Inferior parietal cortex (tissue), 1 donor: Measurements from ENCODE around the gene SFSWAP.
"Not testable (repeated sequence)": the region's sequence is repeated elsewhere in the genome, so short reads cannot be mapped to it uniquely, and the experiment has no call there.

ENCODE experiments used
- DNase-seq: peaks from one replicate; pipeline ENCODE4 v3.0.0-alpha.2; 2016; ENCODE audit errors: extremely low spot score

The SFSWAP gene

GRCh38 chr12:131702573-131702877 is 8.4 kb upstream of the SFSWAP start:
- no peak for DNase-seq

- no peak for DNase-seq
Measured at GRCh38 chr12:131703161-131703560, 7.7 kb upstream of the SFSWAP start.

GRCh38 chr12:131704509-131704908 is 6.4 kb upstream of the SFSWAP start:
- DNase-seq = no peak

- DNase-seq = not testable (repeated sequence)
Measured at GRCh38 chr12:131706709-131707108, 4.2 kb upstream of the SFSWAP start.

GRCh38 chr12:131709226-131709625 is 1.7 kb upstream of the SFSWAP start:
- DNase-seq = no peak

GRCh38 chr12:131711551-131712205 is 788 bp downstream of the SFSWAP start:
- DNase-seq = no peak

- no peak for DNase-seq
Measured at GRCh38 chr12:131713349-131713748, 2.5 kb downstream of the SFSWAP start.

GRCh38 chr12:131714759-131715158 is 3.9 kb downstream of the SFSWAP start:
- no peak for DNase-seq

- DNase-seq = no peak
Measured at GRCh38 chr12:131716282-131716681, 5.4 kb downstream of the SFSWAP start.

GRCh38 chr12:131720241-131720640 is 9.4 kb downstream of the SFSWAP start:
- no peak for DNase-seq

GRCh38 chr12:131720921-131721320 is 10.0 kb downstream of the SFSWAP start:
- no peak for DNase-seq

- DNase-seq = no peak
Measured at GRCh38 chr12:131721548-131721947, 10.7 kb downstream of the SFSWAP start.

GRCh38 chr12:131723532-131723931 is 12.6 kb downstream of the SFSWAP start:
- no peak for DNase-seq

GRCh38 chr12:131724534-131724933 is 13.6 kb downstream of the SFSWAP start:
- no peak for DNase-seq

- no peak for DNase-seq
Measured at GRCh38 chr12:131725503-131725902, 14.6 kb downstream of the SFSWAP start.

GRCh38 chr12:131728720-131729119 is 17.8 kb downstream of the SFSWAP start:
- no peak for DNase-seq

- no peak for DNase-seq
Measured at GRCh38 chr12:131729254-131729955, 18.5 kb downstream of the SFSWAP start.

- DNase-seq = no peak
Measured at GRCh38 chr12:131732996-131733615, 22.2 kb downstream of the SFSWAP start.

- DNase-seq = no peak
Measured at GRCh38 chr12:131733874-131734273, 23.0 kb downstream of the SFSWAP start.

GRCh38 chr12:131734336-131735152 is 23.7 kb downstream of the SFSWAP start:
- DNase-seq = no peak

- no peak for DNase-seq
Measured at GRCh38 chr12:131735153-131735456, 24.2 kb downstream of the SFSWAP start.
